ENCODE measurements around the gene RFX5. TPM values are rescaled to one million over a fixed set of nuclear protein-coding genes. Genes with fewer than 3 reads are reported as not detected.
A peak's percentile ranks its signal among the peaks of the same experiment; 100 is the strongest.

Gene RFX5
- total and polyA plus RNA-seq, 8 donors = 5.6 to 34.2 (median 9.0) TPM

GRCh38 chr1:151369302-151369610, 22.2 kb upstream of the RFX5 start:
- no peak for ATAC-seq
- TF ChIP-seq CTCF (IDR thresholded peaks at IDR 0.05) = no peak
- no peak overlapping the region for H3K4me3 ChIP-seq
- no peak for FAIRE-seq
- H3K27me3 ChIP-seq = no peaks in the 10 kb centered on the region
- intact Hi-C loops (cut with DNase I) = no loop called here
- peaks cover 13 to 21% (median 15%) of the 10 kb centered on the region in 3 donors for H3K4me1 ChIP-seq
- H3K27ac ChIP-seq = no peak overlapping the region
- H3K36me3 ChIP-seq = peaks cover 0 to 8% (median 0%) of the 10 kb centered on the region in 3 donors
- WGBS, 2 donors = 92 to 95% methylated on average over 7 of the region's 7 CpGs
- H3K9me3 ChIP-seq = no peaks in the 10 kb centered on the region
- no peak for DNase-seq

- Histone ChIP-seq H3K9me3 (no peaks in the 10 kb centered on the region), H3K27ac (no peak overlapping the region), H3K36me3 (peaks cover 0 to 9% (median 0%) of the 10 kb centered on the region in 3 donors), H3K27me3 (no peaks in the 10 kb centered on the region), H3K4me1 (peaks cover 13 to 21% (median 15%) of the 10 kb centered on the region in 3 donors), H3K4me3 (no peak overlapping the region)
- DNase-seq (peak in 1 of 6 donors; percentile 56), FAIRE-seq (no peak), ATAC-seq (no peak)
- intact Hi-C loops (cut with DNase I) = no loop called here
- no peak for TF ChIP-seq CTCF (IDR thresholded peaks at IDR 0.05)
- 91 to 95% methylated on average over 18 to 20 of the region's 20 CpGs for WGBS, 2 donors
Observed at GRCh38 chr1:151368393-151369301, 21.6 kb upstream of the RFX5 start.

GRCh38 chr1:151367658-151368392, 20.8 kb upstream of the RFX5 start:
- ATAC-seq (no peak), DNase-seq (peak in 4 of 6 donors; percentile 23 to 52 (median 44)), FAIRE-seq (no peak)
- H3K4me1 ChIP-seq = peaks cover 13 to 21% (median 13%) of the 10 kb centered on the region in 3 donors
- no peak for TF ChIP-seq CTCF (IDR thresholded peaks at IDR 0.05)
- intact Hi-C loops (cut with DNase I) = no loop called here
- H3K4me3 ChIP-seq = no peak overlapping the region
- H3K36me3 ChIP-seq = peaks cover 0 to 9% (median 0%) of the 10 kb centered on the region in 3 donors
- 66 to 69% methylated on average over 8 of the region's 8 CpGs for WGBS, 2 donors
- H3K9me3 ChIP-seq = no peaks in the 10 kb centered on the region
- no peak overlapping the region for H3K27ac ChIP-seq
- no peaks in the 10 kb centered on the region for H3K27me3 ChIP-seq

GRCh38 chr1:151364996-151365395, 17.9 kb upstream of the RFX5 start:
- TF ChIP-seq CTCF (IDR thresholded peaks at IDR 0.05) = no peak
- Histone ChIP-seq H3K9me3 (no peaks in the 10 kb centered on the region), H3K27me3 (no peaks in the 10 kb centered on the region), H3K27ac (no peak overlapping the region), H3K4me3 (no peak overlapping the region), H3K4me1 (no peaks in the 10 kb centered on the region), H3K36me3 (peaks cover 0 to 9% (median 0%) of the 10 kb centered on the region in 3 donors)
- ATAC-seq (no peak), DNase-seq (no peak), FAIRE-seq (no peak)
- 91 to 93% methylated on average over 4 of the region's 4 CpGs for WGBS, 2 donors
- intact Hi-C loops (cut with DNase I) = no loop called here

Measured in pancreas (tissue), 10 donors.